ENCODE data around the gene TYMS.

Gene TYMS

GRCh38 chr18:654601-655000 is 2.9 kb upstream of the TYMS start:
- DNase-seq (ENCODE audit: low read depth), result no peak
- no peak overlapping the region for H3K4me3 ChIP-seq (ENCODE audit: low read depth, low read length)
- no peak for TF ChIP-seq CTCF (IDR thresholded peaks at IDR 0.05; ENCODE audit: control insufficient read depth, extremely low read depth, insufficient read depth)

- H3K4me3 ChIP-seq (ENCODE audit: low read depth, low read length), result no peak overlapping the region
- TF ChIP-seq CTCF (IDR thresholded peaks at IDR 0.05; ENCODE audit: control insufficient read depth, extremely low read depth, insufficient read depth), result no peak
- DNase-seq (ENCODE audit: low read depth), result no peak
These were observed 2.0 kb upstream of the TYMS start for GRCh38 chr18:655445-655844.

- TF ChIP-seq CTCF (IDR thresholded peaks at IDR 0.05; ENCODE audit: control insufficient read depth, extremely low read depth, insufficient read depth), result no peak
- DNase-seq (ENCODE audit: low read depth), result peak; percentile 75
- peak overlapping the region; percentile 88 for H3K4me3 ChIP-seq (ENCODE audit: low read depth, low read length)
These were observed 821 bp downstream of the TYMS start for GRCh38 chr18:658001-658946.

- H3K4me3 ChIP-seq (ENCODE audit: low read depth, low read length), result peak overlapping the region; percentile 88
- no peak for DNase-seq (ENCODE audit: low read depth)
These were observed 1.6 kb downstream of the TYMS start for GRCh38 chr18:658947-659533.

GRCh38 chr18:659597-659996 is 2.1 kb downstream of the TYMS start:
- TF ChIP-seq CTCF (IDR thresholded peaks at IDR 0.05; ENCODE audit: control insufficient read depth, extremely low read depth, insufficient read depth), result no peak
- DNase-seq (ENCODE audit: low read depth), result no peak
- H3K4me3 ChIP-seq (ENCODE audit: low read depth, low read length), result no peak overlapping the region

More at GRCh38 chr18:658947-659533, 1.6 kb downstream of the TYMS start:
- TF ChIP-seq CTCF (IDR thresholded peaks at IDR 0.05; ENCODE audit: control insufficient read depth, extremely low read depth, insufficient read depth), result no peak

- no peak for DNase-seq (ENCODE audit: low read depth)
- TF ChIP-seq CTCF (IDR thresholded peaks at IDR 0.05; ENCODE audit: control insufficient read depth, extremely low read depth, insufficient read depth), result no peak
- no peak overlapping the region for H3K4me3 ChIP-seq (ENCODE audit: low read depth, low read length)
These were observed 4.7 kb downstream of the TYMS start for GRCh38 chr18:662197-662596.

Data from LNCaP clone FGC (cell line).